ENCODE results near the gene TMEM201.

DNA sequence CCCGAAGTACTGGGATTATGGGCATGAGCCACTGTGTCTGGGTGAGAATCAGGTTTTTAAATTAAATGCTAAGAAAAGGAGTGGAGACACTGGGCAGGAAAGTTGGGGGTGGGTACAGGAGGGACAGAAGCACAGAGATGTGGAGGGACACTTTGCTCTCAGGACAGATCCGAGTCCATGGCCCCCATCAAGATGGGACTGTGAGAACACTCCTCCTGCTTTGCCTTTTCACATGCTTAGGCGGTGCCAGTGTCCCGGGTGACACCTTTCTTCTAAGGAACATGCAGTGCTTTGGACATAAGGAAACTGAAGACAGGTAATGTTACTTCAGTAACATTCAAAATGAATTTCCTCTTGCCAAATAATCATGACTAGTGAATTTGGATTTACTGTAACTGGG, 32.8 kb upstream of the TMEM201 start:
- TF ChIP-seq CTCF (conservative IDR thresholded peaks at IDR 0.05; ENCODE audit: low read length) (no peak), EZH2phosphoT487 (IDR thresholded peaks at IDR 0.05; ENCODE audit: borderline replicate concordance, low read depth, low read length) (no peak)

Measured in OCI-LY7 (cell line).